ENCODE results near the gene PTPN18. TPM values are rescaled to one million over a fixed set of nuclear protein-coding genes. Genes with fewer than 3 reads are reported as not detected.
A peak's percentile ranks its signal among the peaks of the same experiment; 100 is the strongest.

Gene PTPN18
- total and polyA plus RNA-seq, 11 donors: 9.7 to 42.5 (median 12.6) TPM

DNA sequence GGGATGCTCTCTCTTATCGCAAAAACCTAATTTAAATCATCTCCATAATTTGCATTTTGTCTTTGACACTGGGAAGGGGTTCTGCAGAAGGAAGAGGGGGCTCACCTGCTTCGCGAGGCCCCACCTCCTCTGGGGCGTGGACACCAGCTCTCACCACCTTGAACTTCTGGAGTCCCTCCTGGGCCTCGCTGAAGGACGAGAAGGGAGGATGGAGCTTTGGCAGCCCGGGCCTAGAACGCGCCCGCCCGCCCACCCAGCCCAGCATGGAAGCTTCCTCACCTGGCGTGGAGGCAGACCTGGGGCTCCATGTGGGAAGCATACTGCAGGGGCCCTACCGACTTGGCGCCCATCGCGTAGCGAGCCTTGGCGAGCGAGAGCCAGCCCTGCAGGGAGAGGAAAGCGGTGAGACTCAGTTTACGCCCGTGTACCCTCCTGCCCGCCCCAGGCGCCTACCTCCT lies 14.3 kb upstream of the PTPN18 start:
- H3K4me1 ChIP-seq: peaks cover 3 to 26% (median 19%) of the 10 kb centered on the region in 12 donors
- no peak for DNase-seq
- intact Hi-C loops (cut with DNase I): loop anchor here in 4 of 10 donors (1.0 to 5.0 kb wide), 7 partner anchors 14 to 464 kb away; partner anchors contain the start of genes MZT2B (in 1 of the 4), PTPN18 (in 1 of the 4) and SMPD4 (in 1 of the 4)
- peak overlapping the region; percentile 82 to 95 (median 94) for H3K27ac ChIP-seq
- WGBS, 4 donors: 1 to 14% (median 3%) methylated on average over 4 to 24 of the region's 24 CpGs
- ATAC-seq: no peak
- H3K9me3 ChIP-seq: no peaks in the 10 kb centered on the region
- H3K27me3 ChIP-seq: no peaks in the 10 kb centered on the region
- TF ChIP-seq, protein P1, sequence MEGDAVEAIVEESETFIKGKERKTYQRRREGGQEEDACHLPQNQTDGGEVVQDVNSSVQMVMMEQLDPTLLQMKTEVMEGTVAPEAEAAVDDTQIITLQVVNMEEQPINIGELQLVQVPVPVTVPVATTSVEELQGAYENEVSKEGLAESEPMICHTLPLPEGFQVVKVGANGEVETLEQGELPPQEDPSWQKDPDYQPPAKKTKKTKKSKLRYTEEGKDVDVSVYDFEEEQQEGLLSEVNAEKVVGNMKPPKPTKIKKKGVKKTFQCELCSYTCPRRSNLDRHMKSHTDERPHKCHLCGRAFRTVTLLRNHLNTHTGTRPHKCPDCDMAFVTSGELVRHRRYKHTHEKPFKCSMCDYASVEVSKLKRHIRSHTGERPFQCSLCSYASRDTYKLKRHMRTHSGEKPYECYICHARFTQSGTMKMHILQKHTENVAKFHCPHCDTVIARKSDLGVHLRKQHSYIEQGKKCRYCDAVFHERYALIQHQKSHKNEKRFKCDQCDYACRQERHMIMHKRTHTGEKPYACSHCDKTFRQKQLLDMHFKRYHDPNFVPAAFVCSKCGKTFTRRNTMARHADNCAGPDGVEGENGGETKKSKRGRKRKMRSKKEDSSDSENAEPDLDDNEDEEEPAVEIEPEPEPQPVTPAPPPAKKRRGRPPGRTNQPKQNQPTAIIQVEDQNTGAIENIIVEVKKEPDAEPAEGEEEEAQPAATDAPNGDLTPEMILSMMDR (IDR thresholded peaks at IDR 0.05): no peak
- TF ChIP-seq POLR2A (IDR thresholded peaks at IDR 0.05): no peak
- peaks cover 4 to 54% (median 40%) of the 10 kb centered on the region in 9 donors for H3K36me3 ChIP-seq
- peak overlapping the region; percentile 42 to 94 (median 76) for H3K4me3 ChIP-seq

DNA sequence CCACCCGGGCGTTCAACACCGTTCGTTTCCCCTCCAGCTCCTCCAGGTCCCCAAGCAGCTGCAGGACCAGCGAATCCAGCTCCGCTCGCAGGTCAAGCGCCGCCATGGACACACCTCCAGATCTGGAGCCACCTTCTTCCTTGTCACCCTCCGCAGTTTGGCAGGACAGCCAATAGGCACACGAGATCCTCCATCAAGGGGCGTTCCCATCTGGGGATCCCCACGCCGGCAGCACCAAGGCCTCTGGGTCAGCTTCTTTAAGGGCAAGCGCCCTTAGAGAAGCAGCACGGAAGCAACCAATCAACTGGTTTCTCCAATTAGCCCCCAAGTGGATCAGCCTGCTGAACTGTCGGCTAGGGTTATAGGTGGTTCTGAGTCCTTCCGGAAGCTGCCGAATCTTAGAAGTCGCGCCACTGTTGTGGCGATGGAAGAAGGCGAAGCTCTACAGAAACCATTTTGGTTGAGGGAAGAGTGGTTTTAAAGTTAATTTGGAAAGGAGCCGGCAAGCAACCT lies 13.8 kb upstream of the PTPN18 start:
- Histone ChIP-seq H3K4me1 (peaks cover 3 to 26% (median 19%) of the 10 kb centered on the region in 12 donors), H3K36me3 (peaks cover 4 to 59% (median 45%) of the 10 kb centered on the region in 9 donors), H3K27ac (peak overlapping the region; percentile 82 to 95 (median 94)), H3K4me3 (peak overlapping the region; percentile 42 to 94 (median 76)), H3K27me3 (no peaks in the 10 kb centered on the region), H3K9me3 (no peaks in the 10 kb centered on the region)
- peak in 1 of 2 donors; percentile 34 for TF ChIP-seq POLR2A (IDR thresholded peaks at IDR 0.05)
- TF ChIP-seq, protein P1 (IDR thresholded peaks at IDR 0.05): no peak
- intact Hi-C loops (cut with DNase I): loop anchor here in 4 of 10 donors (1.0 to 5.0 kb wide), 7 partner anchors 13 to 465 kb away; partner anchors contain the start of genes MZT2B (in 1 of the 4), PTPN18 (in 1 of the 4) and SMPD4 (in 1 of the 4)
- WGBS, 4 donors: 0 to 1% (median 0%) methylated on average over 8 to 24 of the region's 24 CpGs
- DNase-seq: peak; percentile 91 to 95 (median 93)
- peak; percentile 87 to 91 (median 88) for ATAC-seq

GRCh38 chr2:130342533-130343275 lies 13.2 kb upstream of the PTPN18 start, which contains the start of gene IMP4:
Gene IMP4, plus strand, starts transcription at chr2:130342897. Its CDS starts 36 bp downstream, at chr2:130342933.
- TF ChIP-seq, protein P1 (IDR thresholded peaks at IDR 0.05): peak in 9 of 12 donors; percentile 12 to 63 (median 39)
- TF ChIP-seq POLR2A (IDR thresholded peaks at IDR 0.05): peak in 1 of 2 donors; percentile 13
- Histone ChIP-seq H3K4me1 (peaks cover 3 to 26% (median 17%) of the 10 kb centered on the region in 12 donors), H3K9me3 (no peaks in the 10 kb centered on the region), H3K27me3 (no peaks in the 10 kb centered on the region), H3K4me3 (peak within 1 kb of the TSS; percentile 42 to 94 (median 76)), H3K36me3 (peaks cover 4 to 65% (median 51%) of the 10 kb centered on the region in 9 donors), H3K27ac (peak within 1 kb of the TSS; percentile 82 to 95 (median 94))
- WGBS, 4 donors: 0 to 1% (median 0%) methylated on average over 31 to 60 of the region's 60 CpGs
- DNase-seq: peak; percentile 95 to 99 (median 98)
- intact Hi-C loops (cut with DNase I): loop anchor here in 4 of 10 donors (1.0 to 5.0 kb wide), 7 partner anchors 13 to 465 kb away; partner anchors contain the start of genes MZT2B (in 1 of the 4), PTPN18 (in 1 of the 4) and SMPD4 (in 1 of the 4)
- peak; percentile 96 to 99 (median 98) for ATAC-seq

Measured in heart left ventricle (tissue), 16 donors.